Activated CD8-positive, alpha-beta T cell treated with anti-CD3 and anti-CD28 coated beads for 36 hours (primary cell): ENCODE results near the gene NCS1. TPM values are rescaled to one million over a fixed set of nuclear protein-coding genes. Genes with fewer than 3 reads are reported as not detected.

Experiments used
- ATAC-seq: fragments of 200-7000 bp; cut with Tn5 transposase; one replicate; pipeline ENCODE4 v1.10.0; 2021; ENCODE audit warnings: mild to moderate bottlenecking, moderate library complexity
- CTCF ChIA-PET: fragments of 350-600 bp; sonication (Branson Sonifier 250); formaldehyde crosslinking; loops from one replicate; lab custom pipeline; 2021; ENCODE audit warnings: antibody characterized with exemption; lab: Charles Lee
- POLR2A ChIA-PET: fragments of 350-600 bp; sonication (Branson Sonifier 250); formaldehyde crosslinking; loops from one replicate; lab custom pipeline; 2021; ENCODE audit warnings: antibody characterized with exemption; lab: Charles Lee
- DNase-seq: peaks from one replicate; pipeline ENCODE4 v3.0.0-alpha.2; 2020
- H3K27ac Mint-ChIP-seq: one replicate; pipeline ENCODE4 v1.8.0; 2021; ENCODE audit warnings: mild to moderate bottlenecking, mixed read lengths
- H3K27me3 Mint-ChIP-seq: one replicate; pipeline ENCODE4 v1.8.0; 2021; ENCODE audit warnings: mixed read lengths
- H3K36me3 Mint-ChIP-seq: one replicate; pipeline ENCODE4 v1.8.0; 2021; ENCODE audit warnings: low read depth, mixed read lengths
- H3K4me1 Mint-ChIP-seq: one replicate; pipeline ENCODE4 v1.8.0; 2021; ENCODE audit warnings: low read depth, mixed read lengths
- H3K4me3 Mint-ChIP-seq: one replicate; pipeline ENCODE4 v1.8.0; 2021; ENCODE audit warnings: mild to moderate bottlenecking, moderate library complexity, mixed read lengths
- H3K9me3 Mint-ChIP-seq: one replicate; pipeline ENCODE4 v1.8.0; 2021; ENCODE audit warnings: mixed read lengths
- intact Hi-C: fragments of 100-400 bp; cut with micrococcal nuclease; formaldehyde crosslinking; loops from one replicate; pipeline ENCODE4 v1.10.0; 2022
- total RNA-seq, 2 experiments: library from RNA; stranded (reverse); gene quantifications; one replicate each; pipeline ENCODE4 v1.2.3, GENCODE V29; 2021
- TF ChIP-seq, protein P1 (sequence below): fragments of 200-600 bp; IDR thresholded peaks from one replicate; pipeline ENCODE4 v1.8.0; 2022; ENCODE audit warnings: antibody characterized with exemption, mild to moderate bottlenecking

Gene NCS1
- total RNA-seq, 2 experiments from 2014 or later, result 21.2 to 21.3 TPM

DNA sequence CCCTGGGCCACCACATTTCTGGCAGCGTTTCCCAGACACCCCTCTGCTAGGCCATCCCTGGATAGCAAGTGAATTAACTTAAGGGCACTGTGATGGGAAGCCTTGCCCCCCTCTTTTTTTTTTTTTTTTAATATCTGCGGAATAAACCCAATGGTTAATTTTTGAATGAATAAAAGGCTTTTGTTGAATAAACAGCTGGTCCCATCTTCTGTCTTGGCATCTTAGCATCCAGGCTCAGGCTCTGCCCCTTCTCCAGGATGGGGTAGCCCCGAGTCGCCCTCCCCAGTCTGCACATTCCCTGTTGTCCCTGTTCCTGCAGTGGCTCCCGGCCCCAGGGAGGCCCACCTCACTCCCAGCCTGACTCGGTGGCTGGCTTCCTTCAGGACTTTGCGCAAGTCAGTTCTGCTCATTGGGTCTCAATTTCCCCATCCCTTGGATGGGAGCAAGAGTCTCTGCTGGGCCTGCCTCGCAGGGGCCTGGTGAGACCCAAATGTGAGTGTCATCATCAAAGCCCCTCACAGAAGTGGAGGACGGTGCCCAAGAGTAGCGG is 64.3 kb downstream of the NCS1 start:
- ATAC-seq (no peak), DNase-seq (no peak)
- Mint-ChIP-seq H3K36me3 (no peaks in the 10 kb centered on the region), H3K27ac (no peak overlapping the region), H3K27me3 (no peaks in the 10 kb centered on the region), H3K4me1 (peaks cover 26% of the 10 kb centered on the region), H3K9me3 (no peaks in the 10 kb centered on the region), H3K4me3 (no peak overlapping the region)
- TF ChIP-seq, protein P1, sequence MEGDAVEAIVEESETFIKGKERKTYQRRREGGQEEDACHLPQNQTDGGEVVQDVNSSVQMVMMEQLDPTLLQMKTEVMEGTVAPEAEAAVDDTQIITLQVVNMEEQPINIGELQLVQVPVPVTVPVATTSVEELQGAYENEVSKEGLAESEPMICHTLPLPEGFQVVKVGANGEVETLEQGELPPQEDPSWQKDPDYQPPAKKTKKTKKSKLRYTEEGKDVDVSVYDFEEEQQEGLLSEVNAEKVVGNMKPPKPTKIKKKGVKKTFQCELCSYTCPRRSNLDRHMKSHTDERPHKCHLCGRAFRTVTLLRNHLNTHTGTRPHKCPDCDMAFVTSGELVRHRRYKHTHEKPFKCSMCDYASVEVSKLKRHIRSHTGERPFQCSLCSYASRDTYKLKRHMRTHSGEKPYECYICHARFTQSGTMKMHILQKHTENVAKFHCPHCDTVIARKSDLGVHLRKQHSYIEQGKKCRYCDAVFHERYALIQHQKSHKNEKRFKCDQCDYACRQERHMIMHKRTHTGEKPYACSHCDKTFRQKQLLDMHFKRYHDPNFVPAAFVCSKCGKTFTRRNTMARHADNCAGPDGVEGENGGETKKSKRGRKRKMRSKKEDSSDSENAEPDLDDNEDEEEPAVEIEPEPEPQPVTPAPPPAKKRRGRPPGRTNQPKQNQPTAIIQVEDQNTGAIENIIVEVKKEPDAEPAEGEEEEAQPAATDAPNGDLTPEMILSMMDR, result peak; percentile 36
- intact Hi-C loops, result loop anchor here (1.0 to 5.0 kb wide), 2 partner anchors 109 to 129 kb away; no protein-coding TSS in a partner anchor
- ChIA-PET POLR2A (interaction anchor here (0.5 to 1.3 kb wide), 3 partner anchors 45 to 125 kb away, joined by 3 to 5 read pairs (median 3); no protein-coding TSS in a partner anchor), CTCF (interaction anchor here (0.9 to 2.6 kb wide), 13 partner anchors 8 to 178 kb away, joined by 3 to 45 read pairs (median 4); no protein-coding TSS in a partner anchor)

DNA sequence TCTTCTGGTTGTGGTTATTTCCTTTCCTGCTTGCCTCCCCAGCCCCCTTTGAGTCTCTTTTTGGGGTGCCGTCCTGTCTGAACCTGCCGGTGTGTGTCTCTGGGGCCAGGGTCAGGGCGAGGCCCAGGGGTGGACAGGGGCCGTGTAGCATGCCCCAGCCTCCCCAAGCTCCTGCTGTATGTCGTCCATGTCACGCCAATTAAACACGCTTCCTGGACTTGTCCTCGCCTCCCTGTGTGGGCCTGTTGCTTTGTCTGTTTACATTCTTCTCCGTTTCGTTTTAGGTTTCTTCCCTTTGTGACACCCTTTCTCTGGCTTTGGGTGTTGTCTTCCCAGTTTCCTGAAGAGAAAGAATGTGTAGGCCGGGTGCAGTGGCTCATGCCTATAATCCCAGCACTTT is 64.9 kb downstream of the NCS1 start:
- H3K27me3 Mint-ChIP-seq, result no peaks in the 10 kb centered on the region
- ATAC-seq (no peak), DNase-seq (no peak)
- H3K9me3 Mint-ChIP-seq, result no peaks in the 10 kb centered on the region
- TF ChIP-seq, protein P1, result no peak
- intact Hi-C loops, result loop anchor here (5.0 kb wide), 1 partner anchor 110 kb away; no protein-coding TSS in a partner anchor
- no peak overlapping the region for H3K4me3 Mint-ChIP-seq
- peaks cover 26% of the 10 kb centered on the region for H3K4me1 Mint-ChIP-seq
- no peaks in the 10 kb centered on the region for H3K36me3 Mint-ChIP-seq
- ChIA-PET CTCF (interaction anchor here (0.9 to 7.3 kb wide), 7 partner anchors 11 to 179 kb away, joined by 3 to 111 read pairs (median 7); no protein-coding TSS in a partner anchor), POLR2A (interaction anchor here (1.0 to 1.3 kb wide), 2 partner anchors 51 to 126 kb away, joined by 3 to 5 read pairs; no protein-coding TSS in a partner anchor)
- no peak overlapping the region for H3K27ac Mint-ChIP-seq

DNA sequence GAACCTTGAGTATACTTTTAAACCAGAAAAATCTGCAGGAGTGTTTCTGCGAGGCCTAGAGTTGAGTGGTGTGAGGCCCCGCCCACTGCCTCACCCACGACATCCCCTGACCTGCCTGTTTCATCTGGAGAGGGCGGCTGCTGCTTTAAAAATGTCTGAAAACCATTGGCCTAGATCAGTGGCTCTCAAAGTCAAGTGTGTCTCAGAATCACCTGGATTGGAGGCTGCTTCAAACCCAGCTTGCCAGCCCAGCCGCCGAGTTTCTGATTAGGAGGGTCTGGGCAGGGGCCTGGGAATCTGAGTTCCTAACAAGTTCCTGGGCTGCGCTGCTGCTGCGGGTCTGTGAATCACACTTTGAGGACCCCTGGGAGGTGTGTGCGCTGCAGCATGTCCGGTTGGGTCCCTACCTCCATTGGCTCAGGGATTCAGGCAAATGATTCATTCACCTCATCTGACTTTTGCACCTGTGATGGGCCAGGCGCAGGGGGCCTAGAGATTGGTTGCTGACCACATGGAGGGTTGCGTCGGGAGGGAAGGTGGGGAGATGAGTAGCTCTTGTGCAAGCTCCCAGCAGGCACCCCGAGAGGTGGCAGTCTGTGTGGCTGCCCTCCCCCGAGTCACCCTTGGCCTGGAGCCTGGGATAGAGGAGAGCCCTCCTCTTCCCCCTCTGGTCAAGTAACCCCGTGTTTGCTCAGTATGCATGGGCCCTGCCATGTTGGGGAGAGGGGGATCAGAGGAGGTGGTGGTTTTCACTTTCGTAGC is 65.7 kb downstream of the NCS1 start:
- Mint-ChIP-seq H3K4me1 (peaks cover 29% of the 10 kb centered on the region), H3K4me3 (no peak overlapping the region)
- intact Hi-C loops, result loop anchor here (5.0 kb wide), 1 partner anchor 111 kb away; no protein-coding TSS in a partner anchor

DNA sequence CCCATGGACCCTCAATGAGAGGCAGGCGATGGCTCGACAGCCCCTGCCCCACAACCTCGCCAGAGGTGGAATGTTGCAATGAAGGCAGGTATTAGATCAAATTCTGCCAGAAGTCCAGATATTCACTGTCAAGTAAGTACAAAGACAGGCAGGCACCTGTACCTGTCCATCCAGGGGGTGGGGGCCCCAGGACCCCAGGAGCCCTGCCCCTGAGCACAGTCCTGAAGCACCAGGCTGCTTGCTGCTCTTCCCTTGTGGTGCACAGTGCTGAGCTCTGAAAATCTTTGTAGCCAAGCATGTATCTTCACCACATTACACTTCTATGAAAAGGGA is 67.1 kb downstream of the NCS1 start:
- ChIA-PET POLR2A (interaction anchor here (1.0 to 2.0 kb wide), 3 partner anchors 110 to 200 kb away, joined by 3 to 7 read pairs (median 3); no protein-coding TSS in a partner anchor), CTCF (interaction anchor here (1.2 to 7.3 kb wide), 3 partner anchors 105 to 130 kb away, joined by 3 to 111 read pairs (median 5); no protein-coding TSS in a partner anchor)
- Mint-ChIP-seq H3K27me3 (peaks cover 2% of the 10 kb centered on the region), H3K9me3 (no peaks in the 10 kb centered on the region), H3K4me3 (no peak overlapping the region), H3K4me1 (peaks cover 30% of the 10 kb centered on the region), H3K36me3 (no peaks in the 10 kb centered on the region), H3K27ac (no peak overlapping the region)
- DNase-seq (no peak), ATAC-seq (peak; percentile 29)
- intact Hi-C loops, result loop anchor here (5.0 kb wide), 1 partner anchor 112 kb away; no protein-coding TSS in a partner anchor
- TF ChIP-seq, protein P1, result no peak

More for the DNA sequence above, 65.7 kb downstream of the NCS1 start:
- POLR2A ChIA-PET, result interaction anchor here (1.0 to 2.0 kb wide), 2 partner anchors 109 to 131 kb away, joined by 3 to 7 read pairs; no protein-coding TSS in a partner anchor
- Mint-ChIP-seq H3K9me3 (no peaks in the 10 kb centered on the region), H3K27me3 (peaks cover 2% of the 10 kb centered on the region), H3K27ac (no peak overlapping the region), H3K36me3 (no peaks in the 10 kb centered on the region)
- TF ChIP-seq, protein P1, result no peak
- DNase-seq, result peak; percentile 26
- CTCF ChIA-PET, result interaction anchor here (1.1 to 7.3 kb wide), 3 partner anchors 14 to 129 kb away, joined by 3 to 111 read pairs (median 3); no protein-coding TSS in a partner anchor
- ATAC-seq, result no peak
